HUES6 (cell line): ENCODE data around the gene PAQR4.

Experiments used
- H3K27ac ChIP-seq: 2 replicates; pipeline ENCODE4 v1.7.0; 2013; ENCODE audit warnings: low read depth, mild to moderate bottlenecking, low read length, inconsistent platforms
- H3K27me3 ChIP-seq: 2 replicates; pipeline ENCODE4 v1.6.1; 2013; ENCODE audit warnings: low read length; ENCODE audit not compliant: control insufficient read depth, insufficient read depth
- H3K36me3 ChIP-seq: 2 replicates; pipeline ENCODE4 v1.6.1; 2013; ENCODE audit warnings: low read length; ENCODE audit not compliant: control insufficient read depth, insufficient read depth
- H3K4me1 ChIP-seq: 2 replicates; pipeline ENCODE4 v1.6.1; 2013; ENCODE audit warnings: low read length; ENCODE audit not compliant: control insufficient read depth, insufficient read depth
- H3K4me3 ChIP-seq: 2 replicates; pipeline ENCODE4 v1.5.1; 2013; ENCODE audit warnings: low read depth, low read length
- H3K9ac ChIP-seq: one replicate; pipeline ENCODE4 v1.6.1; 2013; ENCODE audit warnings: mild to moderate bottlenecking, low read length
- H3K9me3 ChIP-seq: 2 replicates; pipeline ENCODE4 v1.6.1; 2013; ENCODE audit warnings: low read depth, low read length; ENCODE audit not compliant: control insufficient read depth, insufficient read depth

Gene PAQR4

DNA sequence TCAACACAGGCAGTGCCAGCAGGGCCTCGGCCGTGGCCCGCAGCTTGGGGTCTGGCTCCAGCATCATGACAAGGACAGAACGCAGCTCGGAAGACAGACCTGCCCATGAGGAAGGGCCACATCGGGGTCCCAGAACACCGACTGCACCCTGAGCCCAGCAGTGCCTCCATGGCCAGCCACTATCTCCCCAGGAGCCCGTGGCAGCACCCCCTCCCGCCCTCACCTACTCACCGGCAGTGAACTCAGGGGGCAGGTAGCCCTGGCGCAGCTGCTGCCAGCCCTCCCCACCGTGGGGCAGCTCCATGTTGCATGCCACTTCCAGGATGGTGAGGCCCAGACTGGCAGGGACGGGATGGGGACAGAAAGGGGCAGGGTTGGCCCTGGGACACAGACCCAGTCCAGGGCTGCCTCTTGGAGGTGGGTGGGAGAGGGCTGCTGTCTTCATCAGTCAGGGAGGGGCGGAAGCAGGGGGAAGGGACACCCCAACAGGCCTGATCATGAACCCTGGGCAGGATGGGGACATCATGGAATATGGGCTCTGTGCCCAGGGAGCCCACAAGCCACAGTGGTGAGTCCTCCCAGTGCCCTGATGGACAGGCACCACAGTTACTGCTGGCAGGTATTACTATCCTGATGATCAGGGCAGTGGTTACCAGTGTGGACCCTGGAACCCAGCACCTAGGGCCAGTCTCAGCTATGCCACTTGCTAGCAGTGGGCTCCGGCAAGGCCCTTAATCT is 5.3 kb downstream of the PAQR4 start:
- Histone ChIP-seq H3K27me3 (no peaks in the 10 kb centered on the region), H3K4me1 (peaks cover 11% of the 10 kb centered on the region), H3K9ac (no peak overlapping the region), H3K9me3 (no peaks in the 10 kb centered on the region), H3K4me3 (no peak overlapping the region), H3K27ac (no peak overlapping the region), H3K36me3 (peaks cover 71% of the 10 kb centered on the region)

DNA sequence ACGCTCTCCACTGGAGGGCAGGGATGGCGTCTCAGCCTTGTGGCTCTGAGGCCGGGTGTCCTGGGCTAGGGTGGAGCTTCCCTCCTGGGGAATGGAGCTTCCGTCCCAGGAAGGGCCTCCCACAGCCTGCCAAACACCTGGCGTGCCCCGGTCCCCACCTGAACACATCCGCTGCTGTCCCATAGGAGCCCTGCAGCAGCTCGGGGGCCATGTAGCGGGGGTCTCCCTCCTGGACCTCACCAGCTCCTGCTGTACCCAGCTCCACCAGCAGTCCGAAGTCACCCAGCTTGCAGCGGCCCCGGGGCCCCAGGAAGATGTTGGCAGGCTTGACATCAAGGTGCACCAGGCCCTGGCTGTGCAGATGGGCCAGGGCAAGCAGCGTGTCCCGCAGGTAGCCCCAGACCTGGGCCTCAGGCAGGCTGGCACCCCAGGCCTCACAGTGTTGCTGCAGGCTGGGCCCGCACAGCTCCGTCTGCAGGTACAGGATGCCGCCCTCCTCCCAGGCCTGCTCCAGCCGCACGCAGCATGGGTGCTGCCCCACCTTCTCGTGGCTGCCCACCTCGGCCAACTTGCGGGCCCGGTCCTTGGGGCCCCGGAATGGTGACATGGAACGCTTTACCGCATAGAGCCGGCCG is 6.1 kb downstream of the PAQR4 start:
- Histone ChIP-seq H3K36me3 (peaks cover 71% of the 10 kb centered on the region), H3K27ac (no peak overlapping the region)

DNA sequence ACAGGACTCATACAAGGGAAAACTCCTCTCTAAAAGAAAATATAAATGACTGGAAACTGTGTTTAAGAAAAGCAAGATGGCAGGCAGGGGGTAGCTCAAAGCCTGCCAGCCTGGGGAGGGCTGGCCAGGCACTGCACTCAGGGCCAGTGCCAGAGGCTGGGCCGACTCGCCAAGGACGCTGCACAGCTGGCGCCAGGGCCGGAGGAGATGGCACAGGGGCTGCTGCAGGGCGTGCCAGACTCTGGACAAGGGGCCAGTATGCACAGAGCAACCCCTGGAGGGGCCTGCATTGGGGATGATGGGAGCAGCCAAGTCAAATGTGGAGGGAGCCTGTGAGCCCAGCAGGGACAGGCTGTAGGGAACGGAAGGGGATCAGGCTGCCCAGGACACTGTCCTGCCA is 7.1 kb downstream of the PAQR4 start:
- H3K27ac ChIP-seq: no peak overlapping the region
- H3K9me3 ChIP-seq: no peaks in the 10 kb centered on the region
- H3K4me1 ChIP-seq: peaks cover 10% of the 10 kb centered on the region
- H3K4me3 ChIP-seq: no peak overlapping the region
- H3K27me3 ChIP-seq: no peaks in the 10 kb centered on the region
- H3K9ac ChIP-seq: no peak overlapping the region
- peaks cover 70% of the 10 kb centered on the region for H3K36me3 ChIP-seq

More for the DNA sequence above, 6.1 kb downstream of the PAQR4 start:
- Histone ChIP-seq H3K4me1 (peaks cover 13% of the 10 kb centered on the region), H3K9ac (no peak overlapping the region), H3K4me3 (no peak overlapping the region), H3K9me3 (no peaks in the 10 kb centered on the region), H3K27me3 (no peaks in the 10 kb centered on the region)

DNA sequence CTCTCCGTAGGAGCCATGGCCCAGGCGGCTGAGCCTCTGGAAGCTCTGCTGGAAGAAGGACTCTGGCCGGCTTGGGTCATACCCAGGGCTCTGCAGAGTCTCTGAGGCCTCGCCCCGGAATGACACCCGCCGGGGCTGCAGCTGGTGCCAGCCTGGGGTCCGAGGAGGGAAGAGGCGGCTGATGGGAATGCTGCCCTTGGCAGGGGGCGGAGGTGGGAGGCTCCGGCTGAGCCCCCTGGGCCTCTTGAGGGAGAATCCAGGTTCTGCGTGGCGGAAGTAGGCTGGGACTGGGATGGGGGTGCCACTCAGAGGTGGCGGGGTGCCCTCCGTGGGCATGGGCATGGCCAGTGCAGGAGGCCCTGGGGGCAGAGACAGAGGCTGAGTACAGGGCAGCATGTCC is 7.5 kb downstream of the PAQR4 start:
- Histone ChIP-seq H3K36me3 (peaks cover 65% of the 10 kb centered on the region), H3K27me3 (no peaks in the 10 kb centered on the region), H3K4me3 (no peak overlapping the region), H3K9me3 (no peaks in the 10 kb centered on the region), H3K9ac (no peak overlapping the region), H3K27ac (no peak overlapping the region), H3K4me1 (peaks cover 15% of the 10 kb centered on the region)

DNA sequence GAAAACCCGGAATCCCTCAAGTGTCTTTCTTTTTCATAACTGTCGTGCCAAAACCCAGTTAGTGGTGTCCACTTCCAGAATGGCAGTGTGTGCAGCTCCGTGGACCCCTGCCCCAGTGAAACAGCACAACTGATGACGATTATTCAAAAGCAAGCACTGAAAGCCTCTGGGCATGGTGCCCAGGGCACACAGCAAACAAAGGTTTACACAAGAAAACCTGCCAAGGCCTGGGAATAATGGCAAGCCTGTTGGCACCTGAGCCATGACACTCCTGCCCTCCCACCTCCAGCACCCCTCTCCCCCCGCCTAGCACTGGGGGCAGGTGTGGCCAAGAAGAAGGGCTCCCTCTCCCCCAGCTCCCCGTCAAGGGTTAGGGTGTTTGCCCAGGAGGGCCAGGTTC is 8.3 kb downstream of the PAQR4 start:
- no peak overlapping the region for H3K27ac ChIP-seq
- H3K9me3 ChIP-seq: no peaks in the 10 kb centered on the region
- no peak overlapping the region for H3K4me3 ChIP-seq
- peaks cover 57% of the 10 kb centered on the region for H3K36me3 ChIP-seq
- H3K9ac ChIP-seq: no peak overlapping the region
- peaks cover 23% of the 10 kb centered on the region for H3K4me1 ChIP-seq
- no peaks in the 10 kb centered on the region for H3K27me3 ChIP-seq

DNA sequence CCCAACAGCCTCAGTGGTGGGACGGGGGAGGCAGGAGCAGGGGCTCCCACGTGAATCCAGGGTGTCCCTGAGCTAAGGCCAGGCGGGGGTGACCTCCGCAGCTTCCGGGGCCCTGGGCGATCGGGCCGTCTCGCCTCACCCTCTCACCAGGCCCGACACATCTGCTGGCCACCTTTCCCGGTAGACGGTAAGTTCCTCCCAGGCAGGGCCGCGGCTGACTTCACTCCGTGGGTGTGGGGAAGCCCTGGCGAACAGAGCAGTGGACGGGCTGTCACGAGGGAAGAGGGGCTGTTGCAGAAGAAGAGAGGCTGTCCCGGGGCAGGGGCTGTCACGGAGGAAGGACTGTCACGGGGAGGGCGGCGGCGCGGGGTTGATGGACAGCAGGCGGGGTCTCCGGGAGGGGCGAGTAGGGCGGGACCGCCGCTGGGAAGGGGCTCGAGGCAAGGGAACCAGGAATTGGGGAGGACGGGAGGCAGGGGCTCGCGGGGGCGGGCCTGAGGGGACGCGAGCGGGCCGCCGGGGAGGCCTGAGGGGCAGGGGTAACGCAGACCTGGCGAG is 10.6 kb downstream of the PAQR4 start:
- H3K27ac ChIP-seq: peak overlapping the region; percentile 84
- H3K4me3 ChIP-seq: peak overlapping the region; percentile 86
- peaks cover 34% of the 10 kb centered on the region for H3K36me3 ChIP-seq
- H3K4me1 ChIP-seq: peaks cover 32% of the 10 kb centered on the region
- no peaks in the 10 kb centered on the region for H3K9me3 ChIP-seq
- peak overlapping the region; percentile 91 for H3K9ac ChIP-seq
- no peaks in the 10 kb centered on the region for H3K27me3 ChIP-seq

DNA sequence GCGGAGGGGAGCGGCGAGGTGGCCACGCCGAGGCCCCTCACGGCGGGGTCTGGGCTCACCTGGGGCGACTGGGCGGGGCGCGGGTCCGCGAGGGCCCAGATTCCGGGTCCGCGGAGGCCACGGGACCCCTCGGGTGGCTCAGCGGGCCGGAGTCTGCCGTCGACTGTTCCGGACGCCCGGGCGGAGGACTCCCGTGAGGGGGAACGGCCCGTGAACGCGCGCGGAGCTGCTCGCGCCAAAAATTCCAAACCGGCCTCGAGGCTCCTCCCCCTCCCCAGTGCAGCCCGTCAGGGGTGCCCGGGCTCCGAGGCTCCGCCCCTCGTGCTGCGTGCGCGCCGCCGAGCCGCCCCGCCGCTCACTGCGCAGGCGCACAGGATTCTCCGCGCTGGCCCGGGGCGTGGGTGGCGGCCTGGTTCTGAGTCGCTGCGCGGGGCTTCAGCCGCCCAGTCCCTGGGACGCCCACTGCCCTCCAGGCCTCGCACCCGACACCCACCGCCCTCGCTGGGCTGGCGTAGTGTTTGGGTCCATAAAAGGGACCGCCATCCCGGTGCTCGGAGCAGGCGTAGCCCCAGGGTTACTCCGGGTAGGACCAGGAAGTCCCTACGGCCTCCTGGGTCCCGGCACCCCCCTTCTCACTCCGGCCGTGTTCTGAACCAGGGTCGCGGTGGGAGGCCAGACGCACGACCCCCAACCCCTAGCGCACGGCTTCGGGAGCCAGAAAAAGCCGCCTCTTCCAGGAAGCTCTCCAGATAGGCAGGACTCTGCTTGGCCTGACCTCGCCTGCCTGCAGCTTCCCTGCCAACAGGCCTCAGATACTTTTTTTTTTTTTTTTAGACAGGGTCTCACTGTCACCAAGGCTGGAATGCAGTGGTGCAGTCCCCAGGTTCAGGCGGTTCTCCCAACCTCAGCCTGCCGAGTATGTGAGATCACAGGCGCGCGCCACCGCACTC is 11.4 kb downstream of the PAQR4 start, which contains the start of gene PKMYT1:
Gene PKMYT1, minus strand, starts transcription at position 220 of the 950 bp plus-strand sequence. CDS start 789 bp downstream, outside the sequence.
- Histone ChIP-seq H3K4me1 (peaks cover 32% of the 10 kb centered on the region), H3K9me3 (no peaks in the 10 kb centered on the region), H3K9ac (peak within 1 kb of the TSS; percentile 91), H3K27me3 (no peaks in the 10 kb centered on the region), H3K4me3 (peak within 1 kb of the TSS; percentile 86), H3K27ac (peak within 1 kb of the TSS; percentile 84), H3K36me3 (peaks cover 27% of the 10 kb centered on the region)

DNA sequence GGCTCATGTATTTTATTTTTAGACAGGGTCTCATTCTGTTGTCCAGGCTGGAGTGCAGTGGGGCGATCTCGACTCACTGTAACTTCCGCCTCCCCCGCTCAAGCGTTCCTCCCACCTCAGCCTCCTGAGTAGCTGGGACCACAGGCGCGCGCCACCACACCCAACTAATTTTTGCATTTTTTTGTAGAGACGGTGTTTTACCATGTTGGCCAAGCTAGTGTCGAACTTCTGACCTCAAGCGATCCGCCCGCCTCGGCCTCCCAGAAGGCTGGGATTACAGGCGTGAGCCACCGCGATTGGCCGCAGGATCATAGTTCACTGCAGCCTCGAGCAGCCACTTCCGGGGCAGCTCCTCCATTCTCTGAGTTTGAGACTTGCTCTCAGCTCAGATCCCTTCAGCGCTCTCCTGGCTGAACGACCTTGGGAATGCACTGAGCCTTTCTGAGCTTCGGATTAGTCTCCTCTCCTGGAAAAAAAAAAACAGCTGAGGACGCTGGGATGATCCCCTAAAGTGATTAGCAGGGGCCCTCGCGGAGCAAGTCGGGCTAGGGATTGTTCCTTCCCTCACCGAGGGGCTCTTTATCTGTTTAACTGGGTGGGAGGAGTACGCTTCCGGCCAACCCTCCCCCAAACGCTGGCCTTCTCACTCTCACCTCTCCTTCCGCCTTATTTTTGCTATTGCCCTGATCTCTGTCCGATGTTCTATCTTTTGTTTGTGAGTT is 12.2 kb downstream of the PAQR4 start:
- peak overlapping the region; percentile 91 for H3K9ac ChIP-seq
- H3K9me3 ChIP-seq: no peaks in the 10 kb centered on the region
- H3K36me3 ChIP-seq: peaks cover 18% of the 10 kb centered on the region
- peaks cover 32% of the 10 kb centered on the region for H3K4me1 ChIP-seq
- no peaks in the 10 kb centered on the region for H3K27me3 ChIP-seq
- peak overlapping the region; percentile 86 for H3K4me3 ChIP-seq
- H3K27ac ChIP-seq: peak overlapping the region; percentile 84

DNA sequence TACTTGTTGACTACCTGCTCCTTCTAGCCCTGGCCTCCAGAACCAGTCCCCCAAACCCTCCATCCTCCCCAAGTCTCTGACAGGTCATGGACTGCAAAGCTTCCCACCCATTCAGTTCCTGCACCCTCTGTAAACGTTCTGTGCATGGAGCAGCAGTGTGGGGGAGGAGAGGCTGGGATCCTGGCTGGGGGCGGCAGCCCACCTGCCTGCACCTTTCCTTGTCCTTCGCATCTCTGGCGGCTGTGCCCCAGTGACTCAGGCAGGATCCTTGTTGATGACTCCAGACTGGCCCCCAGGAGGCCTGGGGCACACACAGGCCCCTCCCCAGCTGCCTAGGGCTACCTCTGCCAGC is 12.7 kb downstream of the PAQR4 start:
- Histone ChIP-seq H3K27me3 (no peaks in the 10 kb centered on the region), H3K9ac (peak overlapping the region; percentile 91), H3K4me1 (peaks cover 32% of the 10 kb centered on the region), H3K9me3 (no peaks in the 10 kb centered on the region), H3K36me3 (peaks cover 13% of the 10 kb centered on the region), H3K27ac (peak overlapping the region; percentile 84), H3K4me3 (peak overlapping the region; percentile 86)

DNA sequence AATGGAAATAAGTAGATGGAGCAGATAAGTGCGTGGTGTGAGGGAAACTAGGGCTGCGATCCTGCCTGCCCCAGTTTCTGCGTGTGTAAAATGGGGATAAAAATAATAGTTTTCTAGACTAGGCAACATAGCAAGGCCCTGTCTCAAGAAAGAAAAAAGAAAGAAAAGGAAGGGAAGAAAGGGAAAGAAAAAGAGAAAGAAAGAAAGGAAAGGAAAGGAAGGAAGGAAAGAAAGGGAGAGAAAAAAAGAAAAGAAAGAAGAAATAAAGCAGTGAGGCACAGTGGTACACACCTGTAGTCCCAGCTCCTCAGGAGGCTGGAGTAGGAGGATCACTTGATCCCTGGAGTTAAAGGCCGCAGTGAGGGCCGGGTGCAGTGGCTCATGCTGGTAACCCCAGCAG is 13.3 kb downstream of the PAQR4 start:
- no peak overlapping the region for H3K9ac ChIP-seq

More for the DNA sequence above, 13.3 kb downstream of the PAQR4 start:
- H3K27ac ChIP-seq: peak overlapping the region; percentile 84; the same call in 1 of the 2 replicates
- no peak overlapping the region for H3K4me3 ChIP-seq
- H3K36me3 ChIP-seq: peaks cover 8% of the 10 kb centered on the region
- H3K27me3 ChIP-seq: no peaks in the 10 kb centered on the region
- peaks cover 34% of the 10 kb centered on the region for H3K4me1 ChIP-seq
- no peaks in the 10 kb centered on the region for H3K9me3 ChIP-seq
